Caco-2 (cell line): Measurements from ENCODE around the gene CDPF1. TPM values are rescaled to one million over a fixed set of nuclear protein-coding genes. Genes with fewer than 3 reads are reported as not detected.
A peak's percentile ranks its signal among the peaks of the same experiment; 100 is the strongest.
"Not testable (repeated sequence)": the region's sequence is repeated elsewhere in the genome, so short reads cannot be mapped to it uniquely, and the experiment has no call there.

Experiments used
- BruUV-seq: library from RNA; stranded (reverse); fragments of 400-500 nt; replicated peaks from 2 replicates; lab custom pipeline; 2021; lab: Mats Ljungman, UMichigan
- CTCF ChIA-PET: fragments of 300-600 bp; sonication (Branson Sonifier 250); formaldehyde crosslinking; loops from one replicate; lab custom pipeline; 2022; ENCODE audit warnings: antibody characterized with exemption; lab: Charles Lee
- POLR2A ChIA-PET: fragments of 300-600 bp; sonication (Branson Sonifier 250); formaldehyde crosslinking; loops from one replicate; lab custom pipeline; 2022; ENCODE audit warnings: antibody characterized with exemption; lab: Charles Lee
- DNase-seq, 2 experiments: peaks; one replicate each; pipeline versions ENCODE4 v3.0.0 to v3.0.0-alpha.2; 2020 to 2022
- H3K27me3 ChIP-seq: replicated peaks from 2 replicates; pipeline ENCODE4 v1.6.0; 2011; ENCODE audit warnings: low read length; ENCODE audit not compliant: control insufficient read depth, insufficient read depth
- H3K36me3 ChIP-seq: 2 replicates; pipeline ENCODE4 v1.5.1; 2011; ENCODE audit warnings: low read length; ENCODE audit not compliant: control insufficient read depth, insufficient read depth
- H3K4me1 ChIP-seq: fragments of 250-450 bp; sonication (Bioruptor Pico); 2 replicates; pipeline ENCODE4 v1.5.1; 2020; ENCODE audit warnings: mild to moderate bottlenecking
- H3K4me3 ChIP-seq: 2 replicates; pipeline ENCODE4 v1.5.1; 2011; ENCODE audit warnings: low read depth, mild to moderate bottlenecking, control low read depth, low read length
- H3K9me3 ChIP-seq: fragments of 250-450 bp; sonication (Bioruptor Pico); 2 replicates; pipeline ENCODE4 v1.5.1; 2020; ENCODE audit warnings: mild to moderate bottlenecking, moderate library complexity
- H3K27ac Mint-ChIP-seq: one replicate; pipeline ENCODE4 v1.8.0; 2022; ENCODE audit warnings: mixed read lengths; ENCODE audit not compliant: unreplicated experiment
- H3K27me3 Mint-ChIP-seq: one replicate; pipeline ENCODE4 v1.8.0; 2022; ENCODE audit warnings: mixed read lengths; ENCODE audit not compliant: insufficient read depth, unreplicated experiment
- H3K36me3 Mint-ChIP-seq: one replicate; pipeline ENCODE4 v1.8.0; 2022; ENCODE audit warnings: mild to moderate bottlenecking, mixed read lengths; ENCODE audit not compliant: insufficient read depth, unreplicated experiment
- H3K4me1 Mint-ChIP-seq: one replicate; pipeline ENCODE4 v1.8.0; 2022; ENCODE audit warnings: low read depth, mixed read lengths; ENCODE audit not compliant: unreplicated experiment
- H3K4me3 Mint-ChIP-seq: one replicate; pipeline ENCODE4 v1.8.0; 2022; ENCODE audit warnings: mild to moderate bottlenecking, moderate library complexity, mixed read lengths; ENCODE audit not compliant: unreplicated experiment
- H3K9me3 Mint-ChIP-seq: one replicate; pipeline ENCODE4 v1.8.0; 2022; ENCODE audit warnings: mixed read lengths; ENCODE audit not compliant: unreplicated experiment
- CTCF ChIP-seq, 2 experiments: fragments of 200-600 bp in 1 of 2; IDR thresholded peaks; 1 replicate in 1 of 2; 2 replicates in 1 of 2; pipeline versions ENCODE4 v1.5.1 to v1.8.0; 2011 to 2022; ENCODE audit warnings: antibody characterized with exemption in 1 of 2, control low read depth in 1 of 2, inconsistent platforms in 1 of 2, low read depth in 1 of 2, low read length in 1 of 2, mild to moderate bottlenecking in 1 of 2, moderate library complexity in 1 of 2; ENCODE audit not compliant: insufficient read depth in 1 of 2, severe bottlenecking in 1 of 2, unreplicated experiment in 1 of 2
- intact Hi-C: fragments of 100-400 bp; cut with micrococcal nuclease; formaldehyde crosslinking; loops from one replicate; pipeline ENCODE4 v1.10.0; 2022; ENCODE audit not compliant: unreplicated experiment
- total RNA-seq: library from RNA; stranded (reverse); gene quantifications from 2 replicates; pipeline ENCODE4 v1.2.3, GENCODE V29; 2022

Gene CDPF1
- total RNA-seq, 1 experiment from 2014 or later: 7.2 TPM

- no peak overlapping the region for H3K4me3 Mint-ChIP-seq
- Histone ChIP-seq H3K36me3 (peaks cover 6% of the 10 kb centered on the region), H3K27me3 (no peaks in the 10 kb centered on the region), H3K9me3 (no peaks in the 10 kb centered on the region), H3K4me1 (peaks cover 6% of the 10 kb centered on the region; the same call in 1 of the 2 replicates), H3K4me3 (no peak overlapping the region)
- no peak for DNase-seq
- CTCF ChIA-PET: no interaction called here
- POLR2A ChIA-PET: no interaction called here
- no peaks in the 10 kb centered on the region for H3K27me3 Mint-ChIP-seq
- no peak overlapping the region for H3K27ac Mint-ChIP-seq
- H3K36me3 Mint-ChIP-seq: peaks cover 50% of the 10 kb centered on the region
- intact Hi-C loops: no loop called here
- H3K9me3 Mint-ChIP-seq: no peaks in the 10 kb centered on the region
- H3K4me1 Mint-ChIP-seq: peaks cover 5% of the 10 kb centered on the region
- BruUV-seq: no TSS peak
- TF ChIP-seq CTCF (IDR thresholded peaks at IDR 0.05; ENCODE audit: insufficient read depth in 1 of 2, low read depth in 1 of 2, low read length in 1 of 2, severe bottlenecking in 1 of 2, unreplicated experiment in 1 of 2): no peak
Measured at GRCh38 chr22:46272196-46272595, 22.1 kb upstream of the CDPF1 start.

GRCh38 chr22:46269564-46269963, 19.5 kb upstream of the CDPF1 start:
- no peak for TF ChIP-seq CTCF (IDR thresholded peaks at IDR 0.05; ENCODE audit: insufficient read depth in 1 of 2, low read depth in 1 of 2, low read length in 1 of 2, severe bottlenecking in 1 of 2, unreplicated experiment in 1 of 2)
- Histone ChIP-seq H3K36me3 (peaks cover 3% of the 10 kb centered on the region), H3K4me1 (peaks cover 9% of the 10 kb centered on the region), H3K9me3 (peaks cover 12% of the 10 kb centered on the region), H3K27me3 (no peaks in the 10 kb centered on the region), H3K4me3 (no peak overlapping the region)
- Mint-ChIP-seq H3K27ac (peak overlapping the region; percentile 63), H3K4me3 (peak overlapping the region; percentile 90), H3K36me3 (peaks cover 26% of the 10 kb centered on the region), H3K4me1 (no peaks in the 10 kb centered on the region), H3K27me3 (no peaks in the 10 kb centered on the region), H3K9me3 (peaks cover 6% of the 10 kb centered on the region)
- no peak for DNase-seq
- ChIA-PET POLR2A (interaction anchor here (0.5 kb wide), 1 partner anchor 133 kb away, joined by 4 read pairs; no protein-coding TSS in a partner anchor), CTCF (no interaction called here)
- no TSS peak for BruUV-seq
- intact Hi-C loops: no loop called here

- Mint-ChIP-seq H3K9me3 (peaks cover 6% of the 10 kb centered on the region), H3K4me3 (peak within 1 kb of the TSS; percentile 90), H3K27ac (peak within 1 kb of the TSS; percentile 75), H3K4me1 (no peaks in the 10 kb centered on the region), H3K27me3 (no peaks in the 10 kb centered on the region), H3K36me3 (peaks cover 13% of the 10 kb centered on the region)
- Histone ChIP-seq H3K4me3 (peak within 1 kb of the TSS; percentile 80), H3K27me3 (no peaks in the 10 kb centered on the region), H3K4me1 (peaks cover 16% of the 10 kb centered on the region), H3K9me3 (peaks cover 14% of the 10 kb centered on the region), H3K36me3 (peaks cover 3% of the 10 kb centered on the region; the same call in 1 of the 2 replicates)
- BruUV-seq: TSS peak; percentile 47
- DNase-seq: peak; percentile 89 to 90
- POLR2A ChIA-PET: interaction anchor here (0.6 to 1.4 kb wide), 8 partner anchors 12 to 1321 kb away, joined by 3 to 8 read pairs (median 4); partner anchors contain the start of gene CDPF1
- intact Hi-C loops: loop anchor here (1.0 kb wide), 3 partner anchors 17 to 145 kb away; partner anchors contain the start of genes CDPF1 and GTSE1
- TF ChIP-seq CTCF (IDR thresholded peaks at IDR 0.05; ENCODE audit: insufficient read depth in 1 of 2, low read depth in 1 of 2, low read length in 1 of 2, severe bottlenecking in 1 of 2, unreplicated experiment in 1 of 2): no peak
- CTCF ChIA-PET: interaction anchor here (0.6 kb wide), 2 partner anchors 29 to 123 kb away, joined by 4 to 6 read pairs; partner anchors contain the start of gene GTSE1
Measured at GRCh38 chr22:46267431-46268279, 17.6 kb upstream of the CDPF1 start, which contains the start of gene TTC38. Gene TTC38, plus strand, starts transcription at chr22:46268008. Its CDS starts 32 bp downstream, at chr22:46268040.

GRCh38 chr22:46265627-46266026, 15.5 kb upstream of the CDPF1 start:
- peaks cover 16% of the 10 kb centered on the region for H3K4me1 ChIP-seq
- intact Hi-C loops, H3K27me3 Mint-ChIP-seq, H3K4me3 ChIP-seq, H3K27me3 ChIP-seq, H3K27ac Mint-ChIP-seq, H3K4me1 Mint-ChIP-seq, POLR2A ChIA-PET, H3K9me3 Mint-ChIP-seq, CTCF ChIA-PET, H3K36me3 ChIP-seq, BruUV-seq, H3K4me3 Mint-ChIP-seq, DNase-seq: not testable (repeated sequence)
- peaks cover 14% of the 10 kb centered on the region for H3K9me3 ChIP-seq
- peaks cover 13% of the 10 kb centered on the region for H3K36me3 Mint-ChIP-seq
